Measurements from ENCODE around the gene SLC22A7.

The SLC22A7 gene

DNA sequence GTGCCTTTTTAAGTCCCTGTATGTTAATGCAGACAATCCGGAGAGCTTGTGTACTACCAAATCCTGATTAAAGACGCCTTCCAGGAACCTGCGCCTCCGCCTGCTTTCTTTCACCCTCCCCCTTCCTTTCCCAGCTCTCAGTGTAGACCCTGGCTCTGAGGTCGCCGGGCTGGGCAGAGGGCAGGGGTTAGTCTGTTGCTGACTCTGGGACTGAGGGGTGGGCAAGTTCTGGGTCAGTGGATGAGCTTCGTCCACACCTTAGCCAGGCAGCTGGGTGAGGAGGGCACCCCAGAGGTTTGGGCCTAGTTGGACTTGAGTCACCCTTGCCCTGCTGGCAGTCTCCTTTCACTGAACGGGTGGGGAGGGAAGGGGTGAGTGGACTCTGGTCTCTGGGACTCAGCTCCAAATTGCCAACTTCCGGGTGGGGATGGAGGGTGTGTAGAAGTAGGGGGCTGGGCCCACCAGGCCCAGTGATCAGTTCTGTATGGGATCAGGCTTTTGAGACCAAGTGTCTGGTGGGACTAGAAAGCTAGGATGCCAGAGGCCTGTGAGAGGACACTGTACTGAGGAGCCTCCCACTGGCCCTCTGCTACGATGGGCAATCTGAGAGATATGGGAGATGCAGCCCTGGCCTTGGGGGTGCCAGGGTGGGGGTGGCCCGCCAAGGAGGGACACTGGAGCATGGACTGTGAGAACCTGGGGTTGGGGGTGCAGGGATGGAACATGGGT is 21.3 kb upstream of the SLC22A7 start:
- Histone ChIP-seq H2BK120ac (ENCODE audit: low read depth, low read length) (no peak overlapping the region), H3K4me2 (ENCODE audit: low read length, poor library complexity, severe bottlenecking) (no peak overlapping the region), H3K79me1 (replicated peaks; ENCODE audit: low read length, poor library complexity, severe bottlenecking) (no peaks in the 10 kb centered on the region), H3K9ac (ENCODE audit: low read length) (no peak overlapping the region), H3K36me3 (ENCODE audit: control insufficient read depth in 1 of 2, insufficient read depth in 2 of 2, low read depth in 1 of 2, low read length in 2 of 2) (no peaks in the 10 kb centered on the region), H2BK5ac (ENCODE audit: low read depth, low read length, poor library complexity, severe bottlenecking) (no peak overlapping the region), H4K91ac (ENCODE audit: low read length) (no peak overlapping the region), H3K27me3 (ENCODE audit: control insufficient read depth in 1 of 2, insufficient read depth in 1 of 2, low read length in 2 of 2) (peaks cover 75 to 84% of the 10 kb centered on the region in 2 experiments), H3K4me1 (ENCODE audit: control insufficient read depth, insufficient read depth, low read depth, low read length) (peaks cover 13% of the 10 kb centered on the region), H3K14ac (ENCODE audit: low read length in 2 of 2) (no peak overlapping the region), H3K27ac (ENCODE audit: low read length, poor library complexity, severe bottlenecking) (no peak overlapping the region), H2BK12ac (ENCODE audit: low read length in 2 of 2) (no peak overlapping the region), H4K8ac (ENCODE audit: low read length) (no peak overlapping the region), H3K4me3 (ENCODE audit: insufficient read depth in 1 of 2, low read depth in 1 of 2, low read length in 2 of 2) (no peak overlapping the region), H2AK5ac (ENCODE audit: low read length, severe bottlenecking) (no peak overlapping the region), H2AFZ (ENCODE audit: low read depth, low read length) (no peak overlapping the region), H2BK15ac (ENCODE audit: low read depth, poor library complexity, severe bottlenecking) (no peak overlapping the region), H3K23ac (ENCODE audit: low read length in 2 of 2) (no peak overlapping the region), H3K18ac (ENCODE audit: low read depth in 1 of 2, low read length in 2 of 2) (no peak overlapping the region), H3K9me3 (ENCODE audit: control insufficient read depth, low read length) (no peaks in the 10 kb centered on the region), H3K4ac (ENCODE audit: low read depth in 1 of 2, low read length in 2 of 2) (no peak overlapping the region)
- 86% methylated on average over 5 of the region's 11 CpGs for WGBS
- no peak for DNase-seq

DNA sequence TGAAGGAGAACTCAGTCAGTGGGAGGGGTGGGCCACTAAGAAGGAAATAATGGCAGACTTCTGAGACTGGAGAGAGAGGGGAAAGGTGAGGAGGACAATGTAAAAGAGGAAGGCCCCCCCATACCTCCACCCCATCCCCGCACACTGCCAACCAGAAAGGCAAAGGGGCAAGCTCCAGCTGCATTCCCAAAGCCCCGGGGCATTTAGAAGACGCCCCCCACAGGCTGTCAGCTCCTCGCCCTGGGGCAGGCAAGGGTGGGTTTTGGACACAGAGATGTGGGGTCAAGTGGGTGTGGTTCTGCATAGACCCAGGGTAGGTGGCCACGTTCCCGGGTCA is 20.8 kb upstream of the SLC22A7 start:
- Histone ChIP-seq H3K4me3 (ENCODE audit: insufficient read depth in 1 of 2, low read depth in 1 of 2, low read length in 2 of 2) (no peak overlapping the region), H3K14ac (ENCODE audit: low read length in 2 of 2) (no peak overlapping the region), H3K18ac (ENCODE audit: low read depth in 1 of 2, low read length in 2 of 2) (no peak overlapping the region), H3K79me1 (replicated peaks; ENCODE audit: low read length, poor library complexity, severe bottlenecking) (no peaks in the 10 kb centered on the region), H3K36me3 (ENCODE audit: control insufficient read depth in 1 of 2, insufficient read depth in 2 of 2, low read depth in 1 of 2, low read length in 2 of 2) (no peaks in the 10 kb centered on the region), H3K23ac (ENCODE audit: low read length in 2 of 2) (no peak overlapping the region), H2BK12ac (ENCODE audit: low read length in 2 of 2) (no peak overlapping the region), H3K9ac (ENCODE audit: low read length) (no peak overlapping the region), H3K4ac (ENCODE audit: low read depth in 1 of 2, low read length in 2 of 2) (no peak overlapping the region), H3K27ac (ENCODE audit: low read length, poor library complexity, severe bottlenecking) (no peak overlapping the region), H3K4me2 (ENCODE audit: low read length, poor library complexity, severe bottlenecking) (no peak overlapping the region), H3K4me1 (ENCODE audit: control insufficient read depth, insufficient read depth, low read depth, low read length) (peaks cover 13% of the 10 kb centered on the region), H2AK5ac (ENCODE audit: low read length, severe bottlenecking) (no peak overlapping the region), H2BK15ac (ENCODE audit: low read depth, poor library complexity, severe bottlenecking) (no peak overlapping the region), H2AFZ (ENCODE audit: low read depth, low read length) (no peak overlapping the region), H4K91ac (ENCODE audit: low read length) (no peak overlapping the region), H2BK120ac (ENCODE audit: low read depth, low read length) (no peak overlapping the region), H4K8ac (ENCODE audit: low read length) (no peak overlapping the region), H2BK5ac (ENCODE audit: low read depth, low read length, poor library complexity, severe bottlenecking) (no peak overlapping the region), H3K27me3 (ENCODE audit: control insufficient read depth in 1 of 2, insufficient read depth in 1 of 2, low read length in 2 of 2) (peaks cover 75 to 84% of the 10 kb centered on the region in 2 experiments), H3K9me3 (ENCODE audit: control insufficient read depth, low read length) (no peaks in the 10 kb centered on the region)
- 92% methylated on average over 5 of the region's 6 CpGs for WGBS
- no peak for DNase-seq

DNA sequence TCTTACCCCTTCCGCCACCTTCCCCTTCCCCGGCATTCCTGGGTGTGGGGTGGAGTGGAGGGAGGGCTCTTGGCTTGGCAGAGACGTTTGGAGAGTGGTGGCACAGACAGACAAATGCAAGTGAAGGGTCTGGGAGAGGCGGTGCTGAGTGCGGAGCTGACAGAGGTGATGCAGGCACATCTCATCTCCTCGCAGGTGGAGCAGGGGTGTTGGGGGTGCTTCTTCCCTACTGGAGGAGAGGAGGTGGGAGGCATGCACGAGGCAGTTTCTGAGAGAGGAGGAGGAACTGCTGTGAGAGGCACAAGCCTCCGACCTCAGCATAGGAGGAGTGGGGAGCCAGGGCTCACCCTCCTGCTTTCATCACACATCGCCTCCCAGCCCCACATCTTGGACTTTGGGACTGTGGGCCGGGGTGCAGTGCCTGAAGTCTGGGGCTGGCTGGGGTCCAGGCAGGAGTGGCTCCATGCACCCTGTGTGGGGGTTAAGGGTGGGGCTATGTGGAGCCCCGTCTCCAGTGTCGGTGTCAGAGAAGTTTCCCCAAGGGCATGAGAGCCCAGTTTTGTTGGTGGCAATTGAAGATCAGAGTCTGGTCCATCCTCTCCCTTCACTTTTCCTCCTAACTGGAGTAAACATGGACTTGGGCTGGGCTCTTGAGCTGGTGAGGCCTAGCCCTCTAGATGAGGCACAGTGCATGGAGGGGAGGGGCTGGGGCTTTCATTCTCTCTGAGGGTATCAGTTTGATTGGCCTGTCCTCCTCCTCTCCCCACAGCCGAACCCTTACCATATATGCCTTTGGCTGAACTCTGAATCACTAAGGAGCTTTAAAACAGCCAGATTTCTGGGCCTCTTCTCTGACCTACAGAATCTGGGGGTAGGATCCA is 20.2 kb upstream of the SLC22A7 start:
- Histone ChIP-seq H3K4ac (ENCODE audit: low read depth in 1 of 2, low read length in 2 of 2) (no peak overlapping the region), H3K18ac (ENCODE audit: low read depth in 1 of 2, low read length in 2 of 2) (no peak overlapping the region), H2BK5ac (ENCODE audit: low read depth, low read length, poor library complexity, severe bottlenecking) (no peak overlapping the region), H2BK12ac (ENCODE audit: low read length in 2 of 2) (no peak overlapping the region), H3K4me3 (ENCODE audit: insufficient read depth in 1 of 2, low read depth in 1 of 2, low read length in 2 of 2) (no peak overlapping the region), H2BK120ac (ENCODE audit: low read depth, low read length) (no peak overlapping the region), H3K9me3 (ENCODE audit: control insufficient read depth, low read length) (no peaks in the 10 kb centered on the region), H3K27me3 (ENCODE audit: control insufficient read depth in 1 of 2, insufficient read depth in 1 of 2, low read length in 2 of 2) (peaks cover 75 to 85% of the 10 kb centered on the region in 2 experiments), H3K23ac (ENCODE audit: low read length in 2 of 2) (no peak overlapping the region), H3K27ac (ENCODE audit: low read length, poor library complexity, severe bottlenecking) (no peak overlapping the region), H4K91ac (ENCODE audit: low read length) (no peak overlapping the region), H3K79me1 (replicated peaks; ENCODE audit: low read length, poor library complexity, severe bottlenecking) (no peaks in the 10 kb centered on the region), H4K8ac (ENCODE audit: low read length) (no peak overlapping the region), H3K4me2 (ENCODE audit: low read length, poor library complexity, severe bottlenecking) (no peak overlapping the region), H3K36me3 (ENCODE audit: control insufficient read depth in 1 of 2, insufficient read depth in 2 of 2, low read depth in 1 of 2, low read length in 2 of 2) (no peaks in the 10 kb centered on the region), H2AFZ (ENCODE audit: low read depth, low read length) (no peak overlapping the region), H2AK5ac (ENCODE audit: low read length, severe bottlenecking) (no peak overlapping the region), H3K9ac (ENCODE audit: low read length) (no peak overlapping the region), H2BK15ac (ENCODE audit: low read depth, poor library complexity, severe bottlenecking) (no peak overlapping the region), H3K4me1 (ENCODE audit: control insufficient read depth, insufficient read depth, low read depth, low read length) (peaks cover 13% of the 10 kb centered on the region), H3K14ac (ENCODE audit: low read length in 2 of 2) (peak overlapping the region in 1 of 2 experiments; percentile 28)
- no peak for DNase-seq
- WGBS = 92% methylated on average over 8 of the region's 13 CpGs

DNA sequence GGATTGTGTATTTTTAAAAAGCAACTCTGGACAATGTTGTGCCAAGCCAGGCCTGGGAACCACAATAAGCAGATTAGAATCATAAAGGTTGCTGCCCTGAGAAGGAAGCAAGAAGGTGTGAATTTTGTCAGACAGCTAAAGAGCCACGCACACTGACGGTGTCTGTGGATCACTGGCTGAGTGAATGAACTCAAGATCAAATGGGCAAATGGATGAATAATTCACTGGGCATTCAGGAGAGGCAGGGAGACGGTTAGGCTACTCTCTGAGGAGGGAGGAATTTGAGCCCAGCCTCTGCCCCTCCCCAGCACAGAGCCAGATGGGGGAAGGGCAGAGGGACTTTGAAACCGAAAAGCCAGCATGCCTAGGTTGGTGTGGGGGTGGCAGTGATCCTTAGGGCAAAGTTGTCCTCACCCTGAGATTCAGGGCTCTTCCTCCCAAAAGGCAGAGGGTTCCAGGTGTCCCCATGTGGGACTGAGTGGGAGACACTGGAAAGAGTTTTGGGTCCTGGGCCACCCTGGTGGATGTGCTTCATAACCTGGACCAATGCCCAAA is 19.5 kb upstream of the SLC22A7 start:
- Histone ChIP-seq H3K9ac (ENCODE audit: low read length) (no peak overlapping the region), H4K91ac (ENCODE audit: low read length) (no peak overlapping the region), H3K27ac (ENCODE audit: low read length, poor library complexity, severe bottlenecking) (no peak overlapping the region), H2BK120ac (ENCODE audit: low read depth, low read length) (no peak overlapping the region), H3K14ac (ENCODE audit: low read length in 2 of 2) (no peak overlapping the region), H2BK15ac (ENCODE audit: low read depth, poor library complexity, severe bottlenecking) (no peak overlapping the region), H2BK5ac (ENCODE audit: low read depth, low read length, poor library complexity, severe bottlenecking) (no peak overlapping the region), H3K4me3 (ENCODE audit: insufficient read depth in 1 of 2, low read depth in 1 of 2, low read length in 2 of 2) (no peak overlapping the region), H2BK12ac (ENCODE audit: low read length in 2 of 2) (no peak overlapping the region), H4K8ac (ENCODE audit: low read length) (no peak overlapping the region), H3K9me3 (ENCODE audit: control insufficient read depth, low read length) (no peaks in the 10 kb centered on the region), H3K4me2 (ENCODE audit: low read length, poor library complexity, severe bottlenecking) (no peak overlapping the region), H3K27me3 (ENCODE audit: control insufficient read depth in 1 of 2, insufficient read depth in 1 of 2, low read length in 2 of 2) (peaks cover 74 to 83% of the 10 kb centered on the region in 2 experiments), H3K23ac (ENCODE audit: low read length in 2 of 2) (no peak overlapping the region), H3K18ac (ENCODE audit: low read depth in 1 of 2, low read length in 2 of 2) (no peak overlapping the region), H2AK5ac (ENCODE audit: low read length, severe bottlenecking) (no peak overlapping the region), H3K36me3 (ENCODE audit: control insufficient read depth in 1 of 2, insufficient read depth in 2 of 2, low read depth in 1 of 2, low read length in 2 of 2) (no peaks in the 10 kb centered on the region), H2AFZ (ENCODE audit: low read depth, low read length) (no peak overlapping the region), H3K4me1 (ENCODE audit: control insufficient read depth, insufficient read depth, low read depth, low read length) (peaks cover 13% of the 10 kb centered on the region), H3K79me1 (replicated peaks; ENCODE audit: low read length, poor library complexity, severe bottlenecking) (no peaks in the 10 kb centered on the region), H3K4ac (ENCODE audit: low read depth in 1 of 2, low read length in 2 of 2) (no peak overlapping the region)
- 47% methylated on average over 4 of the region's 4 CpGs for WGBS
- no peak for DNase-seq
